BLaER1 (cell line): Measurements from ENCODE around the gene VSIR.

Experiments used
- H3K27ac ChIP-seq: shearing (Covaris generic); formaldehyde crosslinking; 2 replicates; pipeline ENCODE4 v1.8.1; 2022
- H3K27me3 ChIP-seq: shearing (Covaris generic); formaldehyde crosslinking; 2 replicates; pipeline ENCODE4 v1.8.1; 2022
- H3K36me3 ChIP-seq: shearing (Covaris generic); formaldehyde crosslinking; 2 replicates; pipeline ENCODE4 v1.8.1; 2022
- H3K4me1 ChIP-seq: shearing (Covaris generic); formaldehyde crosslinking; 2 replicates; pipeline ENCODE4 v1.8.1; 2022
- H3K4me2 ChIP-seq: shearing (Covaris generic); formaldehyde crosslinking; 2 replicates; pipeline ENCODE4 v1.8.1; 2022
- H3K4me3 ChIP-seq: shearing (Covaris generic); formaldehyde crosslinking; 2 replicates; pipeline ENCODE4 v1.8.1; 2022
- H3K9ac ChIP-seq: shearing (Covaris generic); formaldehyde crosslinking; 2 replicates; pipeline ENCODE4 v1.8.1; 2022
- H3K9me3 ChIP-seq: shearing (Covaris generic); formaldehyde crosslinking; 2 replicates; pipeline ENCODE4 v1.8.1; 2022
- H4K20me1 ChIP-seq: shearing (Covaris generic); formaldehyde crosslinking; 2 replicates; pipeline ENCODE4 v1.8.1; 2022
- Cebpa-rat ChIP-seq: shearing (Covaris generic); IDR thresholded peaks from 2 replicates; pipeline ENCODE4 v1.8.1; 2022

Gene VSIR

DNA sequence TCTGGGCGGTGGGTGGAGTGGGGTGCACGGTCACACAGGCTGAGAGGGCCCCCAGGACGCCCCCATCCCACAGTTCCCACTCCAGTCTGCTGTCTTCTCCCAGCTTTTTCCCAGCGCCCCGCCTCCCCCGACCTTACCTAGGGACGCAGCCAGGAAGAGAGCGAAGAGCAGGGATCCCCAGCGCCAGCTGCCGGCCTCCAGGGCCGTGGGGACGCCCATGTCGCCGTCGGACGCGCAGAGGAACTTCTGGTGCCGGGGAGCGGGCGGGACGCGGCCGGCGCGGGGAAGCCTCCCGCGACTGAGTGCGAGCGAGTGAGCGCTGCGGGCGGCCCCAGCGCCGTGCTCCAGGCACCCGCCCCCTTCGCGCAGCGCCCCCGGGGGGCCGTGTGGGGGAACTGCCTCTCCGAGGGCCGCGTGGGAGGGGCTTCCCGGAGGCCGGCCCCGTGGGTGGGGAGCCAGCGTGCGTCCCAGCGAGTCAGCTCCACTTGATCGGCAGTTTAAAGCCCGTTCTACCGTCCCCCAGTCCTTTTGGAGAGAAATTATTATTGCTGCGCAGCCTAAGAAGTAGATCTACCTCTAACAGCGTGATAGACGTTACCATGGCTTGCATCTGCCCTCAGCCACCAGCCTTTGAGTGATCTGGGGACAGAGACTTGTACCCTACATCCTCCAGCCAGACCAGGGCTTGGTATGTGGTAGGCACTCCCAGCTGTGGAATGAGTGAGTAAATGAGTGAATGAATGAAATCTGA lies at the start of gene VSIR:
TSS of gene VSIR (minus strand) at position 300 of the 751 bp plus-strand sequence. CDS start at position 219, 81 bp downstream.
- TF ChIP-seq Cebpa-rat: no peak
- Histone ChIP-seq H3K9ac (peak within 1 kb of the TSS; percentile 56; the same call in 1 of the 2 replicates), H3K9me3 (peaks cover 8% of the 10 kb centered on the region; the same call in 1 of the 2 replicates), H3K27ac (no peak within 1 kb of the TSS), H3K36me3 (no peaks in the 10 kb centered on the region), H3K4me2 (peak within 1 kb of the TSS; percentile 96), H3K4me1 (peaks cover 82% of the 10 kb centered on the region), H3K27me3 (peaks cover 13% of the 10 kb centered on the region), H3K4me3 (peak within 1 kb of the TSS; percentile 55), H4K20me1 (0 out of 2 replicates have a peak, but pooled peaks cover 7% of the 10 kb centered on the region)

DNA sequence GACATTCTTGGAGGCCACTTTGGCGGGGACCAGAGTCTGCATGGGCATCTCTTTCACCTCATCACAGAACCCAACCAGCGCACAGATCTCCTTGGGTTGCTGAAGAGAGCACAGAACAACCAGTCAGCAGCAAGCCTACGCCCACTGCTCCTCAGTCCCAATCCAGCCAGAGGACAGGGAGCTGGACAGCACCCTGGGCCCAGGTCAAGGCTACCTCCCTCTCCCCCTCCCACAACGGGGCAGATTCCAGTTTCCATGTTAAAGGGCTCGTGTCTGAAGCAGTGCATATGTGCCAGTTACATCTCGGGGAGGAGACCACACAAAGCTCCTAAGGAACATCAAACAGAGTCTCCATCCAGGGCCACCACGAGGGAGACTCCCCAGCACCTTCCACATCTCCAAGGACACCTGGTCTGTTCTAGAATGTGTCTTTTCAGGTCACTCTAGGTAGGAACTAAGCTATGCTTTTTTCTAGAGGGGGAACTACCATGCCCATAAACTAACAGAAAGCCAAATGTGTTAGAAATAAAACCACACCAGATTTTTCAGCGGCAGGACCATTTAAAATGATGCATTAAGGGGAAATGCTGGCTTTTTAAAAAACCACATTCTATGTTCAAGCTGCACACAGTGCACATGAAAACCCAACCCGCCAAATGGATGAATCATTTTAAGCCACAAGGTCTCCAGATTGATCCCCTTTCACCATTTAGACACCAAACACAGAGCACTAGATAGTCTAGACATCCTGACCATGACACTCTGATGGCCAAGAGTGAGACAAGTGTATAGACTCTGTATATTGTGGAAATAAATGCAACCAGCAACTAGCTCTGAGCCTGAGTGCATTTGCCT lies 48.8 kb upstream of the VSIR start:
- Histone ChIP-seq H3K27ac (no peak overlapping the region), H3K4me3 (no peak overlapping the region), H3K9ac (no peak overlapping the region), H3K27me3 (no peaks in the 10 kb centered on the region), H3K4me1 (0 out of 2 replicates have a peak, but pooled peaks cover 6% of the 10 kb centered on the region), H4K20me1 (peaks cover 90% of the 10 kb centered on the region), H3K9me3 (no peaks in the 10 kb centered on the region), H3K4me2 (no peak overlapping the region), H3K36me3 (peaks cover 99% of the 10 kb centered on the region)
- no peak for TF ChIP-seq Cebpa-rat

DNA sequence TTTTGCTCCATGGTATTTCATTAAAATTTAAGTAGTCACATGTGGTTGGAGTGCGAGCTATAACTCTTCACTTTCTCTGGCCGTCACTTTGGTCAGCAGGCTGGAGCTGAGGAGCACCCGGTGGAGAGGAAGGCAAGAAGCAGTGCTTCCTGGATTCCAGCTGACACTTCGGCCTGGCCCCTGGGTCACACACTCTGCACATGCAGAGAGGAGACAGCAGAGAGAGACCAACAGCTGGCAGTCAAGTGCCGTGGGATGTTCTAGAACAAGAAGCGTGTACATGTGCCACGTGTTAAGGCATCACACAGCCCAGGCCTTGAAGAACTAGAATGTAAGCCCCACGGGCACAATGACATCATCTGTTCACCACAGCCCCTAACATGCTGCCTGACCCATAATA lies 47.6 kb upstream of the VSIR start:
- no peak overlapping the region for H3K27ac ChIP-seq
- TF ChIP-seq Cebpa-rat: no peak
- no peak overlapping the region for H3K9ac ChIP-seq
- H3K4me1 ChIP-seq: 0 out of 2 replicates have a peak, but pooled peaks cover 6% of the 10 kb centered on the region
- H3K9me3 ChIP-seq: no peaks in the 10 kb centered on the region
- peaks cover 92% of the 10 kb centered on the region for H4K20me1 ChIP-seq
- H3K36me3 ChIP-seq: peaks cover 99% of the 10 kb centered on the region
- H3K4me2 ChIP-seq: no peak overlapping the region
- no peak overlapping the region for H3K4me3 ChIP-seq
- H3K27me3 ChIP-seq: no peaks in the 10 kb centered on the region

DNA sequence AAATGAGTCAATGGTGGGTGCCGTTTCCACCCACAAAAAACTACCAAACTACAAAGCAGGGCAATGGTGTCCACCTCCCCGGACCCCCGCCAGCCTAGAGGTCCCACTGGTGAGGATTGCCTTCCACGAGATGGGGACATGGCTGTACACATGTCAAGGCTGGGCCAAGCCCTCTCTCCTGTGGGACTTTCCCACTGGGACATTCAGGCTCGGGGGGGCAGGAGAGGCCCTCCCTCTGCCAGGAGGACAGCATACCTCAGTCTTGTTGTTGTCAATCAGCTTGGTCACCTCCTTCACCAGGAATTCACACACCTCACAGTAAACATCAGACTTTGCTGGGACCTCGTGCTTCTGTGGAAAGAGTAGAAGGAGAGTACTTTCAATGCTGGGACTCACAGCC lies 46.7 kb upstream of the VSIR start:
- no peak overlapping the region for H3K4me3 ChIP-seq
- H3K9me3 ChIP-seq: no peaks in the 10 kb centered on the region
- H3K27ac ChIP-seq: no peak overlapping the region
- no peak overlapping the region for H3K9ac ChIP-seq
- H3K27me3 ChIP-seq: no peaks in the 10 kb centered on the region
- TF ChIP-seq Cebpa-rat: no peak
- H3K36me3 ChIP-seq: peaks cover 99% of the 10 kb centered on the region
- no peak overlapping the region for H3K4me2 ChIP-seq
- H3K4me1 ChIP-seq: 0 out of 2 replicates have a peak, but pooled peaks cover 6% of the 10 kb centered on the region
- H4K20me1 ChIP-seq: peaks cover 93% of the 10 kb centered on the region

DNA sequence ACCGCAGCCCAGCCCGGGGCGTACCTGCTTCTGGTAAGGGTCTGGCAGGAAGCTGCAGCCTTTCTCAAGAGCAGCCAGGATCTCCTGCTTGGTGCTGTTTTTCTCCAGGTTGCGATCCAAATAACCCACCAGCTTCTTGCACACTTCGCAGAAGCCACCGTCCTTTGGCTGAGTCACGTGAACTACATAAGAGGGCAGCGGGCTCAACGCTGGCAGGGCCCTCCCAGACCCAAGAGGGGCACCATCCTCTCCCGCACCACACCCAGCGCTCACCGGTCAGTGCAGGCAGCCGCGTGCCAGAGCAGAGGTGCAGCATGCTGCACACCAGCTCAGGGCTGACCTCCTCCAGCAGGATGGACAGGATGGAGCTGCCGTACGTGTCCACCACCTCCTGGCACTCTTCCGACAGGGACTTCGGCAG lies 46.1 kb upstream of the VSIR start:
- H3K9ac ChIP-seq: no peak overlapping the region
- H3K27me3 ChIP-seq: no peaks in the 10 kb centered on the region
- no peak overlapping the region for H3K4me2 ChIP-seq
- peaks cover 93% of the 10 kb centered on the region for H4K20me1 ChIP-seq
- H3K36me3 ChIP-seq: peaks cover 98% of the 10 kb centered on the region
- TF ChIP-seq Cebpa-rat: no peak
- H3K9me3 ChIP-seq: no peaks in the 10 kb centered on the region
- H3K27ac ChIP-seq: no peak overlapping the region
- H3K4me1 ChIP-seq: 0 out of 2 replicates have a peak, but pooled peaks cover 6% of the 10 kb centered on the region
- H3K4me3 ChIP-seq: no peak overlapping the region

DNA sequence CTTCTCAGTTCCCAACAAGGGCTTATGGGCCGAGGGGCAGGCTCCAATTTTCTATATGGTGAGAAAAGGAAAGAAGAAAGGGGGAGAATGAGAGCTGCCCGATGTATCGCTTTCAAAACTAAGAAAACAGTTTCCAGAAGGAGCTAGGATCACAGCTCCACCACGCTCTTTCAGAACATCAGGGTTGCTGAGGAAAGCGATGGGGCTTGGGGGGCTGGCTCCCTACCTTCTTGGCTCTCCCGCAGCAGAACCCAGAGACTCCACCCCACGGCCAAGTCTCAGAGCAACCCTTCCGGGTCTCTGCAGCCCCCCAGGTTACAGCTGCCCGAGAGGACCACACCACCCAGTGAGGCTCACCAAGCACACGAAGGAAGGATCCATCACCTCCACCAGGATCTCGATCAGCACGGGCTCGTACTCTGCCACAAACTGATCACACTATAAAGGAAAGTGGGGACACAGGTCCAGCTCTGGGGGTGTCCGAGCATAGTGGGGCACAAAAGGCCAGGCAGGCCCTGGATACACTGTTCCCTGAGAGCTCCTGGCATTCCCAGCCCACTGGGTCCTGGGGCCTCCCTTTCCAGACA lies 45.4 kb upstream of the VSIR start:
- Histone ChIP-seq H3K9ac (no peak overlapping the region), H3K4me1 (0 out of 2 replicates have a peak, but pooled peaks cover 6% of the 10 kb centered on the region), H4K20me1 (peaks cover 94% of the 10 kb centered on the region), H3K36me3 (peaks cover 92% of the 10 kb centered on the region), H3K27ac (no peak overlapping the region), H3K9me3 (no peaks in the 10 kb centered on the region), H3K27me3 (no peaks in the 10 kb centered on the region), H3K4me2 (no peak overlapping the region), H3K4me3 (no peak overlapping the region)
- TF ChIP-seq Cebpa-rat: no peak

DNA sequence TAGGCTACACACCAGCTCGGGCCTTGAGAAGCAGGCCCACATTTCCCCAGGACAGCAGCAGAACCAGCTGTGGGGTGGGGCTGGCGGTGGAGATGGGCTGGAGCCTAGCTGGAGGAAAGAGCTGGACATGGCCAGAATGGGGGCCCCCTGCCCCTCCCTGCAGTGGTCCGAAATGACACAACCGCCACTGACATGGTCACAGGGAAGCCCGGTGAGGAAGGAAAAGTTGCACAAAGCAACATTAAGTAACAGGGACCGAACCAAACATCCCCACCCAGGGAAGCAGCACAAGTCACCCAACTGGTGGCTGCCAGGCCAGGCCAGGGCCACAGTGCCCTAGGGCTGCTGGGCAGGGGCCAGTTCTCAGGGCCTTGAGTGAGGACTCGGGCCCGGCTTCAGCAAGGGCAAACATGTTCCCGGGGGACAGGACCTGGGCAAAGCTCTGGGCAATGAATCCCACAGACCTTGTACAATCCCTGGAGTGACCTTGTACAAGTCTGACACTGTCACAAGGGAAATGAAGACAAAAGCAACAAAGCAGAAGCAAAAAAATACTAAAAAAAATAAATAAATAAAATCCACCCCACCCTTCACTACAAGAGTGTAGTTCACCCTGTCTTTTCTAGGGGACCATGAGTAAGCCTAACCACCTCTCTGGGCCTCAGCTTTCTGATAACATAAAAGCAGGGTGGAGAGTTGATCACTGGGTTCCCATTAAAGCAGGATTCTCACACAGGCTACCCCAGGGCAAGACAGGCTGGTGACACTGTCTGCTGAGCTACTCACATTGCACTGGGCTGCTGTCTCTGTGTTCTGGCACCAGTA lies 44.7 kb upstream of the VSIR start:
- Histone ChIP-seq H3K36me3 (peaks cover 85% of the 10 kb centered on the region), H3K4me3 (no peak overlapping the region), H4K20me1 (peaks cover 93% of the 10 kb centered on the region), H3K27ac (no peak overlapping the region), H3K9me3 (no peaks in the 10 kb centered on the region), H3K27me3 (no peaks in the 10 kb centered on the region), H3K4me1 (0 out of 2 replicates have a peak, but pooled peaks cover under 1% of the 10 kb centered on the region), H3K9ac (no peak overlapping the region), H3K4me2 (no peak overlapping the region)
- no peak for TF ChIP-seq Cebpa-rat

DNA sequence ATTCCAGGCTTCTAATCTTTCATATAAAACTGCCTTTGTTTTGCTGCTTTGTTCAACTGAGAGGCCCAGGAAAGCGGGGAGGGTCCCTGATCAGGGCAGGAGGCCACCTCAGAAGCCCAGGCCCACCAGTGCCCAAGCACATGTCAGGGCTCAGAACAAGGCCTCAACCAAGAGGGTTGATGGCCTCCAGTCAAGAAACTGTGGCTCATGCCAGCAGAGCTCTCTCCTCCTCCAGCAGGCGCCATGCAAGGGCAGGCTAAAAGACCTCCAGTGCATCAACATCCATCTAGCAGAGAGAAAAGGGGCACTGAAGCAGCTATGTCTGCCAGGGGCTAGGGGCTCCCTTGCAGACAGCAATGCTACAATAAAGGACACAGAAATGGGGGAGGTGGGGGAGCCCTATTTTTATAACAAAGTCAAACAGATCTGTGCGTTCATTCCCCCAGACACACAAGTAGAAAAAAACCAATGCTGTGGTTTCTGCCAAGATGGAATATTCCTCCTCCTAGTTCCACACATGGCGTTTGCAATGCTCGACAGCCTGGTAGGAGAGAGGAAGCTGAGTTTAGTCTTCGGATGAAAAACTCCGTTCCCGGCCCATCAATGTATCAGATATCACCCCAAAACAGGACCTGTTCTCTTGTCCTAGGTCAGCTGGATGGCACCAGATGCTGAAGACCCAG lies 43.8 kb upstream of the VSIR start:
- no peak overlapping the region for H3K4me2 ChIP-seq
- H3K27ac ChIP-seq: no peak overlapping the region
- no peak overlapping the region for H3K9ac ChIP-seq
- no peaks in the 10 kb centered on the region for H3K27me3 ChIP-seq
- no peaks in the 10 kb centered on the region for H3K9me3 ChIP-seq
- peaks cover 75% of the 10 kb centered on the region for H3K36me3 ChIP-seq
- TF ChIP-seq Cebpa-rat: no peak
- peaks cover 7% of the 10 kb centered on the region for H3K4me1 ChIP-seq
- H4K20me1 ChIP-seq: peaks cover 83% of the 10 kb centered on the region
- H3K4me3 ChIP-seq: no peak overlapping the region
